ENCODE results near the gene SCP2.

DNA sequence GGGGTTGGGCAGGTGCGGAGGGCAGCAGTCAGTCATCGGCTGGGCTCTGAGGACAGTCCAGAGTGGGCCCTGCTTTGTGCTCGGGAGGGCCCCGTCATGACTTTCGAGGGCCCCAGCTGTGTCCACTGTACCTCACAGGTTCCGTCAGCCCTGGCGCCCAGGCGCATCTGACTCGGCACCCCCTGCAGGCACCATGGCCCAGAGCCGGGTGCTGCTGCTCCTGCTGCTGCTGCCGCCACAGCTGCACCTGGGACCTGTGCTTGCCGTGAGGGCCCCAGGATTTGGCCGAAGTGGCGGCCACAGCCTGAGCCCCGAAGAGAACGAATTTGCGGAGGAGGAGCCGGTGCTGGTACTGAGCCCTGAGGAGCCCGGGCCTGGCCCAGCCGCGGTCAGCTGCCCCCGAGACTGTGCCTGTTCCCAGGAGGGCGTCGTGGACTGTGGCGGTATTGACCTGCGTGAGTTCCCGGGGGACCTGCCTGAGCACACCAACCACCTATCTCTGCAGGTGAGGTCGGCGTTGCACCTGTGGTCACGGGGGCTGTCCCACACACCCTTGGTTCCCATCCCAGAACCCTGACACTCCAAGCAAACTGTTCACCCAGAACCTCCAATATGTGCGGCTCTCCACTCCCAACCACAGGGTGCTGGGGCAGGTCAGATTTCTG lies 142.7 kb downstream of the SCP2 start:
- TF ChIP-seq, protein P1, sequence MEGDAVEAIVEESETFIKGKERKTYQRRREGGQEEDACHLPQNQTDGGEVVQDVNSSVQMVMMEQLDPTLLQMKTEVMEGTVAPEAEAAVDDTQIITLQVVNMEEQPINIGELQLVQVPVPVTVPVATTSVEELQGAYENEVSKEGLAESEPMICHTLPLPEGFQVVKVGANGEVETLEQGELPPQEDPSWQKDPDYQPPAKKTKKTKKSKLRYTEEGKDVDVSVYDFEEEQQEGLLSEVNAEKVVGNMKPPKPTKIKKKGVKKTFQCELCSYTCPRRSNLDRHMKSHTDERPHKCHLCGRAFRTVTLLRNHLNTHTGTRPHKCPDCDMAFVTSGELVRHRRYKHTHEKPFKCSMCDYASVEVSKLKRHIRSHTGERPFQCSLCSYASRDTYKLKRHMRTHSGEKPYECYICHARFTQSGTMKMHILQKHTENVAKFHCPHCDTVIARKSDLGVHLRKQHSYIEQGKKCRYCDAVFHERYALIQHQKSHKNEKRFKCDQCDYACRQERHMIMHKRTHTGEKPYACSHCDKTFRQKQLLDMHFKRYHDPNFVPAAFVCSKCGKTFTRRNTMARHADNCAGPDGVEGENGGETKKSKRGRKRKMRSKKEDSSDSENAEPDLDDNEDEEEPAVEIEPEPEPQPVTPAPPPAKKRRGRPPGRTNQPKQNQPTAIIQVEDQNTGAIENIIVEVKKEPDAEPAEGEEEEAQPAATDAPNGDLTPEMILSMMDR (IDR thresholded peaks at IDR 0.05) = no peak
- TF ChIP-seq POLR2AphosphoS5 (IDR thresholded peaks at IDR 0.05; ENCODE audit: insufficient read depth in 1 of 2, low read depth in 1 of 2) (no peak), POLR2A (IDR thresholded peaks at IDR 0.05) (no peak)
